Tracheal epithelial cell (primary cell): ENCODE measurements around the gene AMMECR1L. TPM values are rescaled to one million over a fixed set of nuclear protein-coding genes. Genes with fewer than 3 reads are reported as not detected.

Source experiments
- total RNA-seq: library from RNA; depleted of rRNA; stranded (reverse); fragments of >200 nt; gene quantifications from 2 replicates; pipeline ENCODE4 v1.2.1, GENCODE V29; 2014

AMMECR1L gene
- total RNA-seq: 22.2 and 22.4 TPM in 2 replicates

DNA sequence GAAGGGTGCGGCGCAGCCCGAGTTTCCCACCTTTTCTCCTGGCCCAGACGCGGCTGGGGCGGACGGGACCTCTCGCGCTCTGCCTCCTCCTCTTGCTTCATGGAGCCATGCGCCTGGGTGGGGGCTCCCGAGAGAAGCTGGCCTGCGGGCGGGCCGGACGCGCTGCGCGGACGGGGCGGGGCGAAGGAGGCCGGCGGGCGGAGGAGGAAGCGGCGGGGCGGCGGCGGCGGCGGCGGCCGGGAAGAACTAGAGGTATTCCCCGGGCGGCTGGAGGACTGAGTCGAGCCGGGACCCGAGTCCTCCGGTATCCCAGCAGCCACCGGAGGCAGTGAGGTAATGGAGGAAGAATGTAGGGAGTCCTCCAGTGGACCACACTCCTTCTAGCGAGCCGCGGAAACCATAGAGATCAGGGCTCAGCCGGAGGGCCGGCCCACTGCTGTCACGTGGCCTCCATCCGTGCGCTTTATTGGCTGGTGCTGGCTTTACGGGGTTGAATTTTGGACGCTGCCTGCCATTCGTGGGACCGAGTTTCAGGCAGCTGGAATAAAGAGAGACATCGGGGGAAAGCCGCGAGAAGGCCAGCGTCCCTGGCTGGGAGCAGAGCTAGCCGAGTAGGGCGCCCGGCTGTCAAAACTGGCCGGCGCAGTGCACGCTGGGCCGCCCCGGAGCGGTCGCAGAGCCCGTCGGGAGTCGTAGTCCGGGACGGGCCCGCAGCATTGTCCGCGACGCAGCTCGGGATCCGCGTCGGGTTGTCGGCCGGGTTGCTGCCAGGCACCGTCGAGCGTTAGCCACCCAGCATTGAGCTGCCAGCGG is at the start of gene AMMECR1L:
Gene AMMECR1L (minus strand): TSS at position 177 of the 813 bp plus-strand sequence. CDS start 11,722 bp downstream, outside the sequence.

Other genes with a start within 250 kb of the AMMECR1L start
- gene GPR17, start 239.8 kb downstream of the AMMECR1L start, total RNA-seq: not detected in 2 replicates
- under 0.01 TPM in 1 of 2 replicates, not detected in the other for gene LIMS2, start 210.4 kb downstream of the AMMECR1L start, total RNA-seq
- 2.7 and 8.3 TPM in 2 replicates for gene SFT2D3, start 184.5 kb downstream of the AMMECR1L start, total RNA-seq
- gene WDR33, start 74.8 kb downstream of the AMMECR1L start, total RNA-seq: 16.6 and 19.4 TPM in 2 replicates
- 11.8 and 24.7 TPM in 2 replicates for gene POLR2D, start 27.8 kb downstream of the AMMECR1L start, total RNA-seq
- gene SAP130, start 142.1 kb upstream of the AMMECR1L start, total RNA-seq: 1.9 and 2.8 TPM in 2 replicates
- gene UGGT1, start 205.2 kb upstream of the AMMECR1L start, total RNA-seq: 55.7 and 59.3 TPM in 2 replicates